ENCODE measurements around the gene TNFRSF8. TPM values are rescaled to one million over a fixed set of nuclear protein-coding genes. Genes with fewer than 3 reads are reported as not detected.
A peak's percentile ranks its signal among the peaks of the same experiment; 100 is the strongest.
"Not testable (repeated sequence)": the region's sequence is repeated elsewhere in the genome, so short reads cannot be mapped to it uniquely, and the experiment has no call there.

Gene TNFRSF8
- total RNA-seq, 1 donor from 2014 or later, result not detected

GRCh38 chr1:12038356-12039163 is 24.5 kb upstream of the TNFRSF8 start:
- DNase-seq (ENCODE audit: low read depth), result no peak

DNA sequence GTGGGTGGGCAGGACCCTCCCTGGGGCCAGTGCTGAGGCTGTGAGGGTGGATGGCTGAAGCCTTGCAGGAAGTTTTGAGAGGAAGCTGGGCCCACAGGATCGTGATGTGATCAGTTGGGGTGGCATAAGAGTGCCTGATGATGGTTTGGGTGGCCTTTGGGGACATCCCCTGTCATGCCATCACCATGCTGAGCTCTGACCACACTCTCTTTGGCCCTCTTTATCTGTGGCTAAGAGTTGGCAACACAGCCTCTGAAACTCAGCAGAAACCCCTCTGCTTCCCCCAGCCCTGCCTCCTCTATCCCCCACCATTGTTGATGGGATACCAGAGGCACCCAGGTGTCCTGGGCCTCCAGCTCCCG is 24.0 kb upstream of the TNFRSF8 start:
- no peak for DNase-seq (ENCODE audit: low read depth)

DNA sequence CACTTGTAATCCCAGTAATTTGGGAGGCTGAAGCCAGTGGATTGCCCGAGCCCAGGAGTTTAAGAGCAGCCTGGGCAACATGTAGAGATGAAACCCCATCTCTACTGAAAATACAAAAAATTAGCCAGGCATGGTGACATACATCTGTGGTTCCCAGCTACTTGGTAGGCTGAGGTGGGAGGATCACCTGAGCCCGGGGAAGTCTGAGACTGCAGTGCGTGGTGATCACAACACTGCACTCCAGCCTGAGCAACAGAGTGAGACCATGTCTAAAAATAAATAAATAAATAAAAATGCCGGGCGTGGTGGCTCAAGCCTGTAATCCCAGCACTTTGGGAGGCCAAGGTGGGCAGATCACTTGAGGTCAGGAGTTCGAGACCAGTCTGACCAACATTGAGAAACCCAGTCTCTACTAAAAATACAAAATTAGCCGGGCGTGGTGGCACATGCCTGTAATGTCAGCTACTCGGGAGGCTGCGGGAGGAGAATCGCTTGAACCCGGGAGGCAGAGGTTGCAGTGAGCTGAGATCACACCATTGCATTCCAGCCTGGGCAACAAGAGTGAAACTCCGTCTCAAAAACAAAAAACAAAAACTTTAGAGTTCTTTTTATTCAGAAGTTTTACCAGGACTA is 23.2 kb upstream of the TNFRSF8 start:
- DNase-seq (ENCODE audit: low read depth), result not testable (repeated sequence)

DNA sequence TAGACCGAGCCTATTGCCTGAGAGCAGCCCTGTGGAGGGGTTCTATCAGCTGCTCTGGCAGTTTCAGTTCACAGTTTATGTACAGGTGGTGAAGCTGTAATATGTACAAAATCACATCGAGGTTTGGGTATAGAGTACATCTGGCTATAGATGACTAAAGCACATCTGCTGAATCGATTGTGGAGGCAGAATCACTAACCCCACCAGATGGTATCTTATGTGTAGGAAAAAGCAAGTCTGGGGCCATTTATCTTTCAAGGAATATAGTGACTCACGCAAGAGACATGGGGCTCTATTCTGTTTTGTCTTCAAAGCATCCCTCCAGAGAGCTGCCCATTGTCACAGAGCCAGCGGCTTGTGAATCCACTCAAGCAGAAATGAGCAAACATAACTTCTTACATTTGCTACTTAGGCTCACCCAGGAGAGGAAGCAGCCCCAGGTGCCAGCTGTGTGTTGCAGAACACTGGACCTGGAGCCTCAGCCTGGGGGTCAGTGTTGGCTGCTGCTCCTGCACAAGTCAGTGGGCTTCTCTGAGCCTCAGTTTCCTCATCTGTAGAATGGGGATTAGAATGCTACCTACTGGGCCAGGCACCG is 22.5 kb upstream of the TNFRSF8 start:
- DNase-seq (ENCODE audit: low read depth), result peak; percentile 88

DNA sequence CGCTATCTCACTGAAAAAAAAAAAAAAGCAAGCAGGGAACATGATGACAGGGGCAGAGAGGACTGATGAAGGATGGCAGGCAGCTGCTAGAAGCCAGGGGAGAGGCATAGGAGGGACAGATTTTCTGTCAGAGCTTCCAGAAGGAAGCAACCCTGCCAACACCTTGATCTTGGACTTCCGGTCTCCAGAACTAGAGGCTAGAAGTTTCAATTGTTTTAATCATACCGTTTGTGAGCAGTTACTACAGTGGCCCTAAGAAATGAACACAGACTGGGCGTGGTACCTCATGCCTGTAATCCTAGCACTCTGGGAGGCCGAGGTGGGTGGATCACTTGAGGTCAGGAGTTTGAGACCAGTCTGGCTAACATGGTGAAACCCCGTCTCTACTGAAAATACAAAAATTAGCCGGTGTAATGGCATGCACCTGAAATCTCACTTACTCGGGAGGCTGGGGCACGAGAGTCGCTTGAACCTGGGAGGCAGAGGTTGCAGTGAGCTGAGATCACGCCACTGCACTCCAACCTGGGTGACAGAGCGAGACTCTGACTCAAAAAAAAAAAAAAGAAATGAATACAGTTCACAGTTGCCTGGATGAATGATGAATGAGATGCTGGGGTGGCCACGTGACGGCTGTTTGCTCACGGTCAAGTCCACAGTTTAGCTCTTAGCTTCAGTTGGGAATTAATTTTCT is 18.8 kb upstream of the TNFRSF8 start:
- DNase-seq (ENCODE audit: low read depth), result peak; percentile 33

- no peak for DNase-seq (ENCODE audit: low read depth)
These were observed 16.4 kb upstream of the TNFRSF8 start for GRCh38 chr1:12046749-12047119.

- DNase-seq (ENCODE audit: low read depth), result no peak
These were observed 15.8 kb upstream of the TNFRSF8 start for GRCh38 chr1:12047120-12047876.

DNA sequence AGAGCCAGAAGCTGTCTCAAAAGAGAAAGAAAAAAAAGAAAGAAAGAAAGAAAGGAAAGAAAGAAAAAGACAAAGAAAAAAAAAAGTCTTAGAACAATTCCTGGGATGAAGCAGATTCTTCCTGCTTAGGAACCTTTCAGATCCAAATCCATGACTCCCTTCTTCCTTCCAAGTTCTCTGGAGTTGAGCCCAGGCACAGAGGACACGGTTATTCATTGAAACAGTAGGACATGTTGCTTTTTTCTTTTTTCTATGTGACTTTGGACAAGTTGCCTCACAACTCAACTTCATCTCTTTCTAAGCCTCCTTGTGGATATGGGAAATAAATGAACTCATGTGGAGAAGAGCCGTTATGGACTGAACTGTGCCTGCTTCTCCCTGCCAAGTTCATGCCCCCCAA is 14.7 kb upstream of the TNFRSF8 start:
- DNase-seq (ENCODE audit: low read depth), result no peak

DNA sequence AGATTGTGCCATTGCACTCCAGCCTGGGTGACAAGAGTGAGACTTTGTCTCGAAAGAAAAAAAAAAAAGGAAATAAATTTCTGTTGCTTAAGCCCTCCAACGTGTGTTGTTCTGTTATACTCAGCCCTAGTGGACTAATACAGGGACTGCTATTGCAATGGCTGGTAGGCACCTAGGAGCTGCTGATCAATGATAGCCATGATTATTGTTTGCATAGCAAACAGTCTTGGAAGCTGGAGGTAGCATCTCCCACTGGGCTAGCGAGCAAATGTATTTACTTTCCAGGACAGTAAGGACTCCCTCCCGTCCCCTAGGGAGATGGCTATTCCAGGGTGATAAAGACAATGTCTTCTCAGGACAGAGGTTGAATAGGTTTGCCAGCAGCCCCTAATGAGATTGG is 13.5 kb upstream of the TNFRSF8 start:
- DNase-seq (ENCODE audit: low read depth), result no peak

DNA sequence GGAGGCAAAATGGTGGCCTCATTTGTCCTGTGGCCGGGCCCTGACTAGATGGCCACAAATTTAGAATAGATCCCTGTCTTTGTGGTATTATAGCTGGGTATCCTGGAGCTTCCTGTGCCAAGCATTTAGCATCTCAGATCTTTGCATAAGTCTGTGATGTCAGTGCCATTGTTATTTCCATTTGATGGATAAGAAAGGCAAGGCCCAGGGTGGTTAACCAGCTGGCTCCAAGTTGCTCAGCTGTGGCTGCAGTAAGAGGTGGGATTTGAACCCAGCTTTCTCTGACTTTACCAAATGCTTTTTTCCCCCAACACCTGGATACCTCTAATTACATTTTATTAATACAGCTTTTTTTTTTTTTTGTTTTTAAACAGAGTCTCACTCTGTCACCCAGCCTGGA is 11.7 kb upstream of the TNFRSF8 start:
- no peak for DNase-seq (ENCODE audit: low read depth)

GRCh38 chr1:12052008-12052573 is 11.0 kb upstream of the TNFRSF8 start:
- DNase-seq (ENCODE audit: low read depth), result peak; percentile 86

- no peak for DNase-seq (ENCODE audit: low read depth)
These were observed 10.0 kb upstream of the TNFRSF8 start for GRCh38 chr1:12052997-12053686.

DNA sequence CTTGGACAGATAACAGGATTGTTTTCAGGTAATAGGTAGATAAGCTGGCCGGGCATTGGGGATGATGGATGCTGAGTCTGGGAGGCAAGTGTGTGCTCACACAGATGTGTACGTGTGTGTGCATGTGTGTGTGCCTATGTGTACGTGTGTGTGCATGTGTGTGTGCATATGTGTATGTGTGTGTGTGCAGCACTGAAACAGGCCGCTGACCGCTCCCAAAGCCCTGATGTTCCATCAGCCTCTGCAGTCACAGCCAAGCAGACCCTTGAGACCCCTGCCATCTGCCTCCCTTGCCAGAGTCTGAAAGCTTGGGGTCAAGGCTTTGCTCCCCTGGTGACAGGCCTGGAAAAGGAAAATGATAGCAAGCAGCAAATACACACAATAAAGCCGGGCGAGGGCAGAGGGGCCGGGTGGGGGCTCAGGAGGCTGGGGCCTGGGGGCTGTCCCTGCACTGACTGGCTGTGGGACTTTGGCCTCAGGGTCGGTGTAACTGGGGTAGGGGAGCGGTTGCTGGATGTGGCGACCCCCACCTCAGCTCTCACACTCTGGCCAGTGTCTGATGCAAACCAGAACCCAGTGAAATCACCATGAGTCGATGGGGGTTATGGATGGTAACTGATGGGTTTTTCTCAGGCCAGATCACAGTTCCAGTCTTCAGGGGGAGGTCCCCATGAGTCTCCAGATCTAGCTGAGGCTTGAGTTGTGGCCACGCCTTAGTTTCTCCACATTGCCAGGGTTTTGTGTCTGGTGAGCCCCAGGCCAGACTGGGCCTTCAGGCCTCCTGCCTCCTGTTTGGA is 9.2 kb upstream of the TNFRSF8 start:
- no peak for DNase-seq (ENCODE audit: low read depth)

DNA sequence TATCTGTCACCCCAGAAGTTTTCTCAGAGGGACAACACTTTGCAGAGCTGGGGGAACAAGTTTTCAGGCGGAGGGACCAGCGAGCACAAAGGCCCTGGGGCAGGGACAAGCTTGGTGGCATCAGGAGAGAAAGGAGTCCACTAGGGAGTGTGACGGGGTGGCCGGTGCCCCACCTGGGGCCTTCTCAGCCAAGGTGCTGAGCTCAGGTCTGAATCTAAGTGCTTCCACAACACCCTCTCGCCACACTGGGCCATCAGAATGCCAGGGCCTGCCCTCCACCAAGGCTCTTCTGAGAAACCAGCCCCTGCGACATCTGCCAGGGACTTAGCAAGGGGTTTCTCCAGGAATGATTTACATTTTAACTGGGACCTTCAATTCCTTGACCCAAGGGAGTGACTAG is 7.8 kb upstream of the TNFRSF8 start:
- DNase-seq (ENCODE audit: low read depth), result no peak

DNA sequence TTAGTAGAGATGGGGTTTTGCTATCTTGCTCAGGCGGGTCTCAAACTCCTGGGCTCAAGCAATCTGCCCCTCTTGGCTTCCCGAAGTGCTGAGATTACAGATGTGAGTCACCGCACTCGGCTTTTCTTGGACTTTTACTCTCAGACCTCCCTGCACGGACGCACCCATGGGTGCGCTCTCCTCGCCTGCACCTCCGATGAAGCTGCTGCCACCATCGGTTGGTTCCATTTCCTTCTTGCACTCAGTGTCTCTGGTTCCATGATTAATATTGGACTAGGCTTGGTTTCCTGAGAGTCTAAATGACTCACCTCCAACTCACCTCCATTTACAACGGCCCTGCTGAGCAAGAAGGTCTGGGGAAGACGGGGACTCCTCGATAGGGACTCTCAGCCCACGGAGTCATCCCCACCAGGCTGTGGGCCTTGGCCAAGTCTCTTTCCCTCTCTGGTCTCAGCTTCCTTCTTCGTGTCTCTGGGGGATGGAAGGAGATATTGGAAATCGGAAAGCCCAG is 6.7 kb upstream of the TNFRSF8 start:
- peak; percentile 11 for DNase-seq (ENCODE audit: low read depth)

- peak; percentile 28 for DNase-seq (ENCODE audit: low read depth)
These were observed 5.7 kb upstream of the TNFRSF8 start for GRCh38 chr1:12057382-12057781.

- no peak for DNase-seq (ENCODE audit: low read depth)
These were observed 5.0 kb upstream of the TNFRSF8 start for GRCh38 chr1:12057940-12058687.

DNA sequence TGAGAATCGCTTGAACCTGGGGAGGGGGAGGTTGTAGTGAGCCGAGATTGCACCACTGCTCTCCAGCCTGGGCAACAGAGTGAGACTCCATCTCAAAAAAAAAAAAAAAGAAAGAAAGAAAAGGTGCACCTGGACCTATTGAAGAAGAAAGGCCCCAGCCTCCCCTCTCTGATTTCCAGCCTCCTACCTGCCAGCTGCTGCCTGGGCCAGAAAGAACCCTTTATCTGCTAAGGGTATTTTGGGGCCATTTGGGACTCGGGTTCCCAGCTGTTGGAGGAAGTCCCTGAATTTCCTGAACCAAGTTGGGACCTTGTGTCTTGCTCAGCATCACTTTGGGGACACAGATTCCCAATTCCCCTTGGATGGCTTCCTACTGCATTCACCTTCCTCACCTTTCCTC is 3.9 kb upstream of the TNFRSF8 start:
- DNase-seq (ENCODE audit: low read depth), result no peak
